ENCODE measurements around the gene ROBO4. TPM values are rescaled to one million over a fixed set of nuclear protein-coding genes. Genes with fewer than 3 reads are reported as not detected.

Gene ROBO4
- total and polyA plus RNA-seq, 9 of the 15 experiments (the other 6 are each of a cell fraction or from before 2014, with no cell fraction given) = not detected

GRCh38 chr11:124875943-124876817 lies 21.5 kb downstream of the ROBO4 start (continued):
- TF ChIP-seq ESRRA (IDR thresholded peaks at IDR 0.05; ENCODE audit: borderline replicate concordance, low read depth) (0 out of 2 replicates have a peak, but pooled peaks have one; percentile 36), NKRF (IDR thresholded peaks at IDR 0.05; ENCODE audit: borderline replicate concordance) (no peak), CREM (IDR thresholded peaks at IDR 0.05; ENCODE audit: low read depth) (0 out of 2 replicates have a peak, but pooled peaks have one; percentile 65), RBFOX2 (IDR thresholded peaks at IDR 0.05; ENCODE audit: low read depth, low read length) (peak; percentile 87), SMARCA4 (IDR thresholded peaks at IDR 0.05) (peak; percentile 42; the same call in 1 of the 2 replicates), ADNP (tag; IDR thresholded peaks at IDR 0.05) (no peak), UBTF (IDR thresholded peaks at IDR 0.05; ENCODE audit: borderline replicate concordance in 1 of 2, low read depth in 2 of 2, low read length in 2 of 2) (peak; percentile 79 to 93; a peak in 3 of 4 replicates), TBP (optimal IDR thresholded peaks at IDR 0.05; ENCODE audit: low read depth, low read length) (peak; percentile 63), HDAC8 (tag; IDR thresholded peaks at IDR 0.05) (no peak), KAT7 (CRISPR knock-in tag; IDR thresholded peaks at IDR 0.05; ENCODE audit: borderline replicate concordance) (no peak), TRIM25 (IDR thresholded peaks at IDR 0.05; ENCODE audit: borderline replicate concordance) (no peak), ZMIZ1 (IDR thresholded peaks at IDR 0.05; ENCODE audit: low read depth in 2 of 2, low read length in 2 of 2) (no peak), ZBTB49 (CRISPR knock-in tag; IDR thresholded peaks at IDR 0.05; ENCODE audit: borderline replicate concordance) (no peak)

Data from K562 (cell line).